ENCODE results near the gene MEOX1. TPM values are rescaled to one million over a fixed set of nuclear protein-coding genes. Genes with fewer than 3 reads are reported as not detected.

Gene MEOX1
- total and polyA plus RNA-seq, 2 experiments from 2014 or later = 0.32 to 1.0 TPM

DNA sequence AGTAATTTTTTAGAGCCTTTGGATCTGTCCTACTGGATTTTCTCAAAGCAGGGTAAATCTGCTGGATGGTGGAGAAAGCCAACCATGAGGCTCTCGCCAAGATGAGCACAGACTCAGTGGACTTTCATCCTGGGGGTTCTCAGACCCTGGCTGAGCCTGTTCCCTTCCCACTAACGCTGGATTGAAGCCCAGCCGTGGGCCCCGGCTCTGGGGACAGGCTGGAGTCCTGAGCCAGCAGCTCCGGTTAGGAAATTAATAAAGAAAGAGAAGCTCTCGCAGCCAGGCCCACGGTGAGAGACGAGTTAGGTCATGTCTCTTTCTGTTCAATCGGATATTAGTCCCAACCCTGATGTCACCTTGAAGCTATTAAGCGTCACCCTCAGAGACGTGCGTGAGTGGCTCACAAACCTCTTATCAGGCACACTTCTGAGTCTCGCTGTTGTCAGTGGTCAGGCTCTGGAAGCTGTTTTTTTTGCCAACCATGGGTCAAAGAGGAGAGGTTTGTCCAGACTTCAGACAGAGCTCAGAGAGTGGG lies 27.1 kb downstream of the MEOX1 start:
- Histone ChIP-seq H3K9me3 (ENCODE audit: low read depth) (no peaks in the 10 kb centered on the region), H3K4me3 (no peak overlapping the region), H3K27ac (peak overlapping the region; percentile 68), H3K4me1 (ENCODE audit: low read depth) (peaks cover 29% of the 10 kb centered on the region), H3K36me3 (no peaks in the 10 kb centered on the region), H3K27me3 (no peaks in the 10 kb centered on the region)
- DNase-seq (ENCODE audit: low read depth in 1 of 2, low spot score in 1 of 2) = peak; percentile 48 to 58
- TF ChIP-seq, protein P1, sequence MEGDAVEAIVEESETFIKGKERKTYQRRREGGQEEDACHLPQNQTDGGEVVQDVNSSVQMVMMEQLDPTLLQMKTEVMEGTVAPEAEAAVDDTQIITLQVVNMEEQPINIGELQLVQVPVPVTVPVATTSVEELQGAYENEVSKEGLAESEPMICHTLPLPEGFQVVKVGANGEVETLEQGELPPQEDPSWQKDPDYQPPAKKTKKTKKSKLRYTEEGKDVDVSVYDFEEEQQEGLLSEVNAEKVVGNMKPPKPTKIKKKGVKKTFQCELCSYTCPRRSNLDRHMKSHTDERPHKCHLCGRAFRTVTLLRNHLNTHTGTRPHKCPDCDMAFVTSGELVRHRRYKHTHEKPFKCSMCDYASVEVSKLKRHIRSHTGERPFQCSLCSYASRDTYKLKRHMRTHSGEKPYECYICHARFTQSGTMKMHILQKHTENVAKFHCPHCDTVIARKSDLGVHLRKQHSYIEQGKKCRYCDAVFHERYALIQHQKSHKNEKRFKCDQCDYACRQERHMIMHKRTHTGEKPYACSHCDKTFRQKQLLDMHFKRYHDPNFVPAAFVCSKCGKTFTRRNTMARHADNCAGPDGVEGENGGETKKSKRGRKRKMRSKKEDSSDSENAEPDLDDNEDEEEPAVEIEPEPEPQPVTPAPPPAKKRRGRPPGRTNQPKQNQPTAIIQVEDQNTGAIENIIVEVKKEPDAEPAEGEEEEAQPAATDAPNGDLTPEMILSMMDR (IDR thresholded peaks at IDR 0.05; ENCODE audit: low read depth, low read length) = no peak

DNA sequence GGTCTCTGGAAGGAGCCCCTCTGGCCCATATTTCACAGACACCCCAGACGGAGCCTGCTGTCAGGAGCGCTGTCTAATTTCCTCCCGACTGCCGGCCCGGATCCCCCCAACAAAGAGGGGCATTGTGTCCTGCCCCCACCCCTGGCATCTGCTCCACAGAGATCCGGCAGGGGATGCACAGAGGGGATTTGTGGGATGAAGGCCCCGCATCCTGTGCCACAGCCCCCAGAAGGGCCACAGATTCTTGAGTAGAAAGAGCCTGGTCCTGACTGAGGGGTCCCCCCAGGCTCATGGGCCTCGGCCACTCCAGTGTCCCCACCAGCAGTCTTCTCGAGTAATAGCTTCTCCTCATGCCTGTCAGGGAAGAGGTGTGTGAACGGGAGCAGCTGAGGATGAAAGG lies 29.5 kb downstream of the MEOX1 start:
- Histone ChIP-seq H3K27ac (no peak overlapping the region), H3K4me3 (no peak overlapping the region), H3K9me3 (ENCODE audit: low read depth) (no peaks in the 10 kb centered on the region), H3K4me1 (ENCODE audit: low read depth) (peaks cover 38% of the 10 kb centered on the region), H3K36me3 (no peaks in the 10 kb centered on the region), H3K27me3 (no peaks in the 10 kb centered on the region)
- TF ChIP-seq, protein P1 (IDR thresholded peaks at IDR 0.05; ENCODE audit: low read depth, low read length) = no peak
- DNase-seq (ENCODE audit: low read depth in 1 of 2, low spot score in 1 of 2) = no peak

DNA sequence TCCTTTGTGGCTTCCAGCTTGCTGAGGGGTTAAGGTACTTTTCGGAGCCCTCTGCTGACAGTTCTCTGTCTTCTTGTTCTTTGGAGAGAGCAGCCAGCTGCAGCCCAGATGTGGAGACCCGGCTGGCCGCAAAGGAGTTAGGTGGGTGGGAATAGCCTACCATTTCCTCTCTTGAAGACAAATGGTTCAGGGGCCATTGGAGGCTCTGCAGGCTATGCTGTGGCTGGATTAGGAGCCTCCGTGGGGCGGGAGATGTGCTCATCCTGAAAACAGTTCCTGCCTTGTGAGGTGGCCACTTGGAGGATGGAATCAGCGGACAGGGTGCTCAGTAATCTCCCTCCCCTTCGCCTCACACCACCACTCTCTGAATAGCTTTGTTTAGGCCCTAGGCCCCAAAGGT lies 30.3 kb downstream of the MEOX1 start:
- Histone ChIP-seq H3K4me1 (ENCODE audit: low read depth) (peaks cover 38% of the 10 kb centered on the region), H3K27ac (no peak overlapping the region), H3K27me3 (no peaks in the 10 kb centered on the region), H3K36me3 (no peaks in the 10 kb centered on the region), H3K4me3 (no peak overlapping the region), H3K9me3 (ENCODE audit: low read depth) (no peaks in the 10 kb centered on the region)
- no peak for DNase-seq (ENCODE audit: low read depth in 1 of 2, low spot score in 1 of 2)
- TF ChIP-seq, protein P1 (IDR thresholded peaks at IDR 0.05; ENCODE audit: low read depth, low read length) = no peak

DNA sequence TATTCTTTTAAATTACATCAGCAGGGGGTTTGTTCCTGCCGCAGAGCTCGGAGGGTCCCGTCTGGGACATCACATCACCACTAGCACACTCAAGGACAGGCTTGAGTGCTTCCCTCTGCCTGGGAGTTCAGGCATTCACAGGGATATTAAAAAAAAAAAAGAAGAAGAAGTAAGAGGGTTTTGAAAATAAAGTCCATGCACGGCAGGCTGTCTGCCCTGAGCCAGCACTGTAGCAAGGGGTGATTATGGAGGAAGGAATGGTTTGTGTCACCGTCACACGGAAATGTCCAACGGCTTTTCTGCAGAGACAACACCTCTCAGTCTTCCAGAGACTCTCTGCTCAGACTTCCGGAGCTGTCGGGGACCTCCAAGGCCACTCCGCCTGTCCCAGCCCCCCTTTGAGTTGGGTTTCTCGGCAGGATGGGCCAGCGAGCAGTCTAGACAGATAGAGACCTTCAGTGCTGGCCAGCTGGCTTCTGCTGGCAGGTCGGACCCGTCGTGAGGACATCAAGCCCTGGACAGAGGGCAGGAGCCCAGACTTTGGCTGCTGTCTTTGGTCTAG lies 33.6 kb downstream of the MEOX1 start:
- peaks cover 18% of the 10 kb centered on the region for H3K4me1 ChIP-seq (ENCODE audit: low read depth)
- peak in 1 of 2 donors; percentile 22 for DNase-seq (ENCODE audit: low read depth in 1 of 2, low spot score in 1 of 2)
- H3K36me3 ChIP-seq = no peaks in the 10 kb centered on the region
- H3K27ac ChIP-seq = peak overlapping the region; percentile 50
- H3K4me3 ChIP-seq = no peak overlapping the region
- no peaks in the 10 kb centered on the region for H3K27me3 ChIP-seq
- H3K9me3 ChIP-seq (ENCODE audit: low read depth) = no peaks in the 10 kb centered on the region
- TF ChIP-seq, protein P1 (IDR thresholded peaks at IDR 0.05; ENCODE audit: low read depth, low read length) = no peak

DNA sequence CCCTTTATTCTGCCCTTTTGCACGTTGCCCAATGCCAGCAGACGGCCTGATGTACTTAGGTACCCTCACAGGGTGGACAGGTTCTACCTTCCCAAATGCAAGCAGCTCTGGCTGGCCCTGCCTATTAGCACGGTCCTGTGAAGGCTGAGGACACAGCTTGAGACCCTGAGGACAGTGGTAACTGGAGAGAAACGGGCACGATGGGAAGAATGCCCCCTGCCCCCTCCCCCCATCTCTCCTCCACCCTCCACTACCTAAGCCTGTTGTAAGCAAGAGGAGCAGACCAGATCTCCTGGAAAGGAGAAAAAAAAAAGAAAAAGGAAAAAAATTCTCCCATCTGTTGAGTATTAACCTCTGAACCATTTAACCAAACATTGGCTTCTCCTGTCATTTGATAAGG lies 34.1 kb downstream of the MEOX1 start:
- no peaks in the 10 kb centered on the region for H3K27me3 ChIP-seq
- peaks cover 13% of the 10 kb centered on the region for H3K4me1 ChIP-seq (ENCODE audit: low read depth)
- H3K36me3 ChIP-seq = no peaks in the 10 kb centered on the region
- TF ChIP-seq, protein P1 (IDR thresholded peaks at IDR 0.05; ENCODE audit: low read depth, low read length) = no peak
- no peak overlapping the region for H3K27ac ChIP-seq
- no peak overlapping the region for H3K4me3 ChIP-seq
- H3K9me3 ChIP-seq (ENCODE audit: low read depth) = no peaks in the 10 kb centered on the region
- DNase-seq (ENCODE audit: low read depth in 1 of 2, low spot score in 1 of 2) = no peak

All from cardiac muscle cell (in vitro differentiated cells and primary cell).